NCI-H524 (cell line): ENCODE results near the gene PTP4A2.

Source experiments
- DNase-seq, 2 experiments: peaks; one replicate each; lab custom pipeline; 2025; lab: John Stamatoyannopoulos, UW

Gene PTP4A2

GRCh38 chr1:31886866-31887265, 51.3 kb downstream of the PTP4A2 start:
- no peak for DNase-seq

- no peak for DNase-seq
Observed at GRCh38 chr1:31885851-31886250, 52.3 kb downstream of the PTP4A2 start.

GRCh38 chr1:31883357-31883942, 54.7 kb downstream of the PTP4A2 start:
- no peak for DNase-seq

GRCh38 chr1:31881688-31882000, 56.5 kb downstream of the PTP4A2 start:
- no peak for DNase-seq

GRCh38 chr1:31880957-31881687, 57.0 kb downstream of the PTP4A2 start:
- no peak for DNase-seq

GRCh38 chr1:31879981-31880608, 58.1 kb downstream of the PTP4A2 start:
- DNase-seq: no peak

- DNase-seq: no peak
Observed at GRCh38 chr1:31878058-31878457, 60.1 kb downstream of the PTP4A2 start.

GRCh38 chr1:31877544-31877943, 60.6 kb downstream of the PTP4A2 start:
- no peak for DNase-seq

GRCh38 chr1:31875636-31876236, 62.4 kb downstream of the PTP4A2 start:
- no peak for DNase-seq

GRCh38 chr1:31874942-31875341, 63.2 kb downstream of the PTP4A2 start:
- DNase-seq: no peak

- no peak for DNase-seq
Observed at GRCh38 chr1:31872658-31873636, 65.2 kb downstream of the PTP4A2 start.

GRCh38 chr1:31871703-31872102, 66.5 kb downstream of the PTP4A2 start:
- DNase-seq: no peak

GRCh38 chr1:31870086-31870736, 68.0 kb downstream of the PTP4A2 start:
- no peak for DNase-seq

GRCh38 chr1:31869449-31869848, 68.7 kb downstream of the PTP4A2 start:
- no peak for DNase-seq

GRCh38 chr1:31868862-31869261, 69.3 kb downstream of the PTP4A2 start:
- DNase-seq: no peak

- no peak for DNase-seq
Observed at GRCh38 chr1:31867546-31867945, 70.6 kb downstream of the PTP4A2 start.

- no peak for DNase-seq
Observed at GRCh38 chr1:31866450-31867032, 71.6 kb downstream of the PTP4A2 start.

GRCh38 chr1:31865728-31866449, 72.3 kb downstream of the PTP4A2 start:
- DNase-seq: no peak

GRCh38 chr1:31862071-31862470, 76.1 kb downstream of the PTP4A2 start:
- DNase-seq: no peak

GRCh38 chr1:31861346-31861745, 76.8 kb downstream of the PTP4A2 start:
- DNase-seq: no peak
